Myocyte (in vitro differentiated cells): ENCODE results near the gene CKM. TPM values are rescaled to one million over a fixed set of nuclear protein-coding genes. Genes with fewer than 3 reads are reported as not detected.
"Not testable (repeated sequence)": the region's sequence is repeated elsewhere in the genome, so short reads cannot be mapped to it uniquely, and the experiment has no call there.

Experiments
- DNase-seq: peaks from one replicate; pipeline ENCODE4 v3.0.0-alpha.2; 2012; ENCODE audit warnings: low read depth
- total RNA-seq: library from RNA; depleted of rRNA; stranded (reverse); fragments of >200 nt; gene quantifications from 2 replicates; pipeline ENCODE4 v1.2.3, GENCODE V29; 2014

Gene CKM
- total RNA-seq, 1 donor from 2014 or later: 2,511 TPM

DNA sequence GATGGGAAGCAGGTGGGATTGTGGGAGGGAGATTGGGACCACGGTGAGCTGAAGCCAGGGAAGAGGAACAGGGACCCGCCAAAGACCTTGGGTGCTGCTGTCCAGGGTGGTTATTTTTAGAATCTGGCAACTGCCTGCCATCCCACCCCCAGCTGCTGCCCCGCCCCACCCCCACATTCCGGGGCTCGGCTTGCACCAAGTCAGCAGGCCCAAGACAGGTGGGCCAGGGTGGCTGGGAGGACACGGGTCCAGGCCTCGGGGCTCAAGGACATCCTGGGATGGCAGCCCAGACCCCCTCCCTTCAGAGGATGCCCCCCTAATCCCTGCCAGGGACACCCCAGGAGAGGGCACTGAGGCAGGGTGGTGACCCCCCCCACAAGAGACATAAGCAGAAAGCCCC is 827 bp downstream of the CKM start:
- peak; percentile 84 for DNase-seq

DNA sequence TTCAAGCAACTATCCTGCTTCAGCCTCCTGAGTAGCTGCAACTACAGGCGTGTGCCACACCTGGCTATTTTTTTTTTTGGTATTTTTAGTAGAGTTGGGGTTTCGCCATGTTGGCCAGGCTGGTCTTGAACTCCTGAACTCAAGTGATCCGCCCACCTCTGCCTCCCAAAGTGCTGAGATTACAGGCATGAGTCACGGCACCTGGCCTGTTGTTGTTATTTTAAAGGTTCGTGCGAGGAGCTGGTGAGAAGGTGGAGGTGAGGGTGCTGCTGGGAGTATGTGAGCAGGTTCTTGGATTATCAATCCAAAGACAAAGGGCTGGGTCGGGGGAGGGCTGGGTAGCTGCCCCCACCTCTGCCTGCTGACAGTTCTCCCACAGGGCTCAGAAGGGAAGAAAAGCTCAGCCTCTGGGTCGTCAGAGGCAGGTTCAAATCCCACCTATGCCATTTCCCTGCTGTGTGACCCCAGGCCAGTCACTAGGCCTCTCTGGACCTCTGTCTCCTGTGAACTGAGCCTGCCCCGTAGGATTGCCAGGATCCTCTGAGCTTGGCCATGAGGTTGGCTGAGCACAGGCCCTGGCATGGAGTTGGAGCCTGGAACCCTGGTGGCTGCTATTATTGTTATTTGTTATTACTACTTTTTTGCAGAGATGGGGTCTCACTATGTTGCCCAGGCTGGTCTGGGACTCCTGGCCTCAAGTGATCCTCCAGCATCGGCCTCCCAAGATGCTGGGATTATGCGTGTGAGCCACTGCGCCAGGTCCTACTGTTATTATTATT is 1.5 kb downstream of the CKM start:
- DNase-seq: no peak

DNA sequence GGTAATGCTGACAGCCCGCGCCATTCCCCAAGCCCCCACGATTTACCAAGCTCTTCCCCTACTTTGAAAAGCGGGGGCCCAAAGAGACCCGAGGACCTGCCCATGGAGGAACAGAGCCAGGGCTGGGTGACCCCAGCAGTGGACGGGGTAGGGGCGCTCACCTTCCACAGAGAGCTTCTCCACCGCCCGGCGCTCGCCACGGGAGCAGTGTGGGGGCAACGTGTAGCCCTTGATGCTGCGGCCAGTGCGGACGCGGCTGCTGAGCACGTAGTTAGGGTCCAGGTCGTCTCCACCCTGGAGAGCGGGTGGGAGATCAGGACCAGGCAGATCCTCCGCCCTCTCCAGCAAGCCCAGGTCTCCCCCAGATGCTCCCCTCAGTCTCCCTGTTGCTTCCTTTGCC is 7.4 kb downstream of the CKM start:
- no peak for DNase-seq

- DNase-seq: no peak
Observed at GRCh38 chr19:45314708-45315245, 7.9 kb downstream of the CKM start.

GRCh38 chr19:45312285-45312684 is 10.4 kb downstream of the CKM start:
- not testable (repeated sequence) for DNase-seq

DNA sequence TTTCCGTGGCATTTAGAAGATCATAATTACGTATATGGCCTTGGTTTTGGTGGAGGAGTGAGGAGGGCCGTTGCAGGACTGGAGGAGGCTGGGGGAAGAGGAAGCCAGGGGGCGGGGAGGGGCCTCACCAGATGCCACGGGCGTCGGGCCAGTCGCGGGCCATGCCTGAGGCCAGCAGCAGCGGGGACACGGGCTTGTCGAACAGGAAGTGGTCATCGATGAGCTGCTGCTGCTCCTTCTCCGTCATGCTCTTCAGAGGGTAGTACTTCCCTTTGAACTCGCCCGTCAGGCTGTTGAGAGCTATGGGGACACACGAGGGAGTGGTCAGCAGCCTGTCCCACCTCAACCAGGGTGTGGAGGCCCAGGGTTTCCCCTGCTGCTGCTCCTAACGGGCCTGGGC is 11.1 kb downstream of the CKM start:
- peak; percentile 39 for DNase-seq

DNA sequence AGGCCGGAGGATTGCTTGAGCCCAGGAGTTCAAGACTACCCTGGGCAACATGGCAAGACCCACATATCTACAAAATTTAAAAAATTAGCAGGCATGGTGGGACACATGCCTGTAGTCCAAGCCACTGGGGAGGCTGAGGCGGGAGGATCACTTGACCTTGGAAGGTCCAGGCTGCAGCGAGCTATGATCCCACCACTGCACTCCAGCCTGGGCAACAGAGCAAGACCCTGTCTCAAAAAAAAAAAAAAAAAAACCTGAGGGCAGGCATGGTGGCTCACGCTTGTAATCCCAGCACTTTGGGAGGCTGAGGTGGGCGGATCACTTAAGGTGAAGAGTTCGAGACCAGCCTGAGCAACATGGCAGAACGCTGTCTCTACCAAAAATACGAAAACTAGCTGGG is 13.4 kb downstream of the CKM start:
- not testable (repeated sequence) for DNase-seq

- no peak for DNase-seq
Observed at GRCh38 chr19:45307361-45307760, 15.3 kb downstream of the CKM start.

- peak; percentile 85 for DNase-seq
Observed at GRCh38 chr19:45306518-45307027, 16.1 kb downstream of the CKM start.

DNA sequence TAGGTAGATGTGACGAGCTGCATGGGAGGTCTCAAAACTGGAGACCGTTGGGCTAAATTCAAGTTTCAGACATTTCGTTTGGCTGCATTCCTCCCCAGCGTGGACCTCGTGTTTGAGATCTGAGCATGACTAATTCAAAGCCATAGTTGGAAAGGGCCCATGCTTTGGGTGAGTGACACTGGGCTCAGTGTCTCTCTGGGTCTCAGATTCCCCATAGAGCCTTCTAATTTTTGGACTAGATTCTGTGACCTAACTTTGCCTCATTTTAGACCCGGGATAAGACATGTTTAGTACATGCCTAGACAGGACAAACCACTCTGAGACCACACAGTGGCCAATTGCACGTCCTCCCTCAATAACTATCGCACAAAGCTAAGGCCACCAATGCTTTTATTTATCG is 16.6 kb downstream of the CKM start:
- DNase-seq: peak; percentile 38

DNA sequence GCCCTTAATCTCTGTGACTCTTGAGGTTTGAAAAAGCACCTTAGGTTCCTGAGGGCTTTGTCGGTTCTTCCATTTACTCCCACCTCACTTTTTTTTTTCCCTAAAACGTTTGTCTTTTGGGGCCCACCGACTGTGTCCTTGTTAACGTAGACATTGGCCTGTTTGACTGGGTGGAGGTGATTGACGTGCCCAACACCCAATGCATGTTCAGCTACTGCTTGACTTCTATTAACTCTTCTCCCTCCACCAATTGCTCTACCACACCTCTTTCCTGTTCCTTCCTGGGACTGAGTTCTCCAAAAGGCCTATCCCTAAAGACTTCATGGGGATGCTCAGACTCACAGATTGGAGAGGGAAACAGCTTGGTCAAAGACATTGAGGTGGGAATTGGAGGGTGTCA is 17.3 kb downstream of the CKM start:
- peak; percentile 44 for DNase-seq

GRCh38 chr19:45305007-45305406 is 17.7 kb downstream of the CKM start:
- peak; percentile 75 for DNase-seq

- DNase-seq: no peak
Observed at GRCh38 chr19:45304141-45304926, 18.3 kb downstream of the CKM start.

GRCh38 chr19:45303269-45304060 is 19.2 kb downstream of the CKM start:
- no peak for DNase-seq

DNA sequence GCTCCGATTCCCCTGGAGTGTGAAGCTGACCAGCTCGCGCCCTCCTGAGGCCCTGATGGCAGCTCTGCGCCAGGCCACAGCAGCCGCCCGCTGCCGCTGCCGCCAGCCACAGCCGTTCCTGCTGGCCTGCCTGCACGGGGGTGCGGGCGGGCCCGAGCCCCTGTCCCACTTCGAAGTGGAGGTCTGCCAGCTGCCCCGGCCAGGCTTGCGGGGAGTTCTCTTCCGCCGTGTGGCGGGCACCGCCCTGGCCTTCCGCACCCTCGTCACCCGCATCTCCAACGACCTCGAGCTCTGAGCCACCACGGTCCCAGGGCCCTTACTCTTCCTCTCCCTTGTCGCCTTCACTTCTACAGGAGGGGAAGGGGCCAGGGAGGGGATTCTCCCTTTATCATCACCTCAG is 20.3 kb downstream of the CKM start:
- no peak for DNase-seq

DNA sequence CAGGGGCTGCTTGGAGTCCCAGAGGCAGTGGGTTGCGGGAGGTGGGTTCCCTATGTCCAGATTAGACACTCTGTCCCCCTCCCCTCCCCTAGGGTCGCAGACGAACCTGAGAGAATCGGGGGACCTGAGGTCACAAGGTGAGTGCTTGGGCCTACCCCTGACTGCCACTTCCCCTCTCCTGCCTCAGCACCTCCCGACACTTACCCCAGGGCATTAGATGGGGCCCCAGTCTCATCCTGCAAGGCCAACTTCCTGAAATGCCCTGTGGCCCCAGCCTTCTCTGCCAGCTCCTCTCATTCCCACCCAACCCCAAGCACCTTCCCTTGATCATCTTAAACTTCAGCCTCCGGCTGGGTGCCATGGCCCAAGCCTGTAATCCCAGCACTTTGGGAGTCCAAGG is 23.0 kb downstream of the CKM start:
- no peak for DNase-seq

- no peak for DNase-seq
Observed at GRCh38 chr19:45298264-45298663, 24.4 kb downstream of the CKM start.

- DNase-seq: no peak
Observed at GRCh38 chr19:45297674-45298073, 25.0 kb downstream of the CKM start.

- no peak for DNase-seq
Observed at GRCh38 chr19:45296355-45296754, 26.3 kb downstream of the CKM start.

DNA sequence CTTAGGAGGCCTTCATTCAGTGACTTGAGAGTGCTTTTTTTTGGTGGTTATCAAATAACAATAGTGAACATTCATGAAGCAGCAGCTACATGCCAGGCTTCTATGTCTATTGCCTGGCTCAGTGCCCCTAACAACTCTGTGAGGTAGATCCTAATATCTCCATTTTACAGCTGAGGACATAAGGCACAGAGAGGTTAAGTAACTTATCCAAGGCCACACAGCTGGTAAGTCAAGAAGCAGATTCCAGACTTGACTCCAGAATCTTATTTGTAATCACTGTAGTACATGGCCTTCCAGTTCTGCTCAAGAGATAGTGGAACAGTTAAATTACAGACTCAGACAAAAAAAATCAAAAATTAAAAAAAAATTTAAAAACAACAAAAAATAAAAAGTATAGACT is 26.8 kb downstream of the CKM start:
- DNase-seq: no peak

- peak; percentile 36 for DNase-seq
Observed at GRCh38 chr19:45294291-45295029, 28.2 kb downstream of the CKM start.
